ENCODE measurements around the gene ANKRD34A. TPM values are rescaled to one million over a fixed set of nuclear protein-coding genes. Genes with fewer than 3 reads are reported as not detected.

Gene ANKRD34A
- total RNA-seq, 1 donor from 2014 or later = 0.56 TPM

DNA sequence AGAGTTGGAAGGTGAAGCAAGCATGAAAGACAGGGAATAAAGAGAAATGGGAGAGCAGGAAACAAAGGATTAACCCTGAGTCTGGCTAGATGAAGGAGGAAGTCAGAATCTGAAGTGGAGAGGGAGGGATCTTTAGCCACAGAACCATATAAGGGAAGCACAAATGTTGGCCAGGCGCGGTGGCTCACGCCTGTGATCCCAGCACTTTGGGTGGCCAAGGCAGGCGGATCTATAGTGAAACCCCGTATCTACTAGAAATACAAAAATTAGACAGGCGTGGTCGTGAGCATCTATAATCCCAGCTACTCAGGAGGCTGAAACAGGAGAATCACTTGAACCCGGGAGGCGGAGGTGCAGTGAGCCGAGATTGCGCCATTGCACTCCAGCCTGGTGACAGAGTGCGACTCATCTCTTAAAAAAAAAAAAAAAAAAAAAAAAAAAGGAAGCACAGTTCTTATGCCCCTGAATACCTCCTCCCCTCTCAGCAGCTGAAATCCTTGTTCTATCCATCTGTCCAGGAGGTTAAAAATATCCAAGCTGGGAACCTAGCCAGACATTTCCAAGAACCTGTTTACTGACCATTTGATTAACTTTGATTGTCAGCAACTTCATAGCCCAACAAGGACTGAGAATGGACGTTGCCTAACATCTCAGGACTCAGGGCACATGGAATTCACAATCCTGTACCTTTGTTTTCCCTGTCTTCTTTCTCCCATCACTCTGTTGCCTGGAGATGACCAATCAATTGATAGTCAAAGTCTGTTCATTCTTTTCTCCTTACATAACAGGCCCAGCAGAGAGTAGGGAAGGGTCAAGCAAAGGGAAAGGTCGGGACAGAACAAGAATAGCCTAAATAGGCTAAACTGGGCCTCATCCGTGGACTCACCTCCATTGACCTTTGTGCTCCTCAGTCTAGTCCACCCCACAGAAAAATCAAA is 21.4 kb upstream of the ANKRD34A start:
- H3K27me3 Mint-ChIP-seq (ENCODE audit: unreplicated experiment) = peaks cover 4% of the 10 kb centered on the region
- peaks cover 29% of the 10 kb centered on the region for H3K4me1 Mint-ChIP-seq (ENCODE audit: unreplicated experiment)
- peak overlapping the region; percentile 94 for H3K27ac Mint-ChIP-seq (ENCODE audit: unreplicated experiment)
- no peaks in the 10 kb centered on the region for H3K36me3 Mint-ChIP-seq (ENCODE audit: low read depth, unreplicated experiment)
- TF ChIP-seq, protein P1, sequence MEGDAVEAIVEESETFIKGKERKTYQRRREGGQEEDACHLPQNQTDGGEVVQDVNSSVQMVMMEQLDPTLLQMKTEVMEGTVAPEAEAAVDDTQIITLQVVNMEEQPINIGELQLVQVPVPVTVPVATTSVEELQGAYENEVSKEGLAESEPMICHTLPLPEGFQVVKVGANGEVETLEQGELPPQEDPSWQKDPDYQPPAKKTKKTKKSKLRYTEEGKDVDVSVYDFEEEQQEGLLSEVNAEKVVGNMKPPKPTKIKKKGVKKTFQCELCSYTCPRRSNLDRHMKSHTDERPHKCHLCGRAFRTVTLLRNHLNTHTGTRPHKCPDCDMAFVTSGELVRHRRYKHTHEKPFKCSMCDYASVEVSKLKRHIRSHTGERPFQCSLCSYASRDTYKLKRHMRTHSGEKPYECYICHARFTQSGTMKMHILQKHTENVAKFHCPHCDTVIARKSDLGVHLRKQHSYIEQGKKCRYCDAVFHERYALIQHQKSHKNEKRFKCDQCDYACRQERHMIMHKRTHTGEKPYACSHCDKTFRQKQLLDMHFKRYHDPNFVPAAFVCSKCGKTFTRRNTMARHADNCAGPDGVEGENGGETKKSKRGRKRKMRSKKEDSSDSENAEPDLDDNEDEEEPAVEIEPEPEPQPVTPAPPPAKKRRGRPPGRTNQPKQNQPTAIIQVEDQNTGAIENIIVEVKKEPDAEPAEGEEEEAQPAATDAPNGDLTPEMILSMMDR (IDR thresholded peaks at IDR 0.05; ENCODE audit: unreplicated experiment) = no peak
- peak overlapping the region; percentile 56 for H3K4me3 Mint-ChIP-seq (ENCODE audit: unreplicated experiment)
- no peaks in the 10 kb centered on the region for H3K9me3 Mint-ChIP-seq (ENCODE audit: unreplicated experiment)
- no peak for DNase-seq (ENCODE audit: low spot score)

DNA sequence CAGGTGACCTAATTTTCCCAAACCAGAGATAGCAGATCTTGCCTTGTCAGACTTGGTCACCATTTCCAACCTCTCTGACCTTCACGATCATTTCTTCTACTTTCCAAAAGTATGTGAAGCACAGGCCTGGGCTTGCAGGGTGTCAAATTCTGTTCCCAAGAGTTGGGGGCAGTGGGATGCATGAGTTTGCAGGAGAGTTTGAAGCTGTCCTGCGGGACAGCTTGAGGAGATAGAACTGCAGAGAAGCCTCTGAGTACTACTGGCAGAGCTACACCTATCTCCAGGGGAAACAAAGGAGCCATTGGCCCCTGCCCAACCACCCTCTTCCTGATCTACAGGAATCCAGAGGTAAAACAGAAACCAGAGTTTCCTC is 20.7 kb upstream of the ANKRD34A start:
- Mint-ChIP-seq H3K4me3 (ENCODE audit: unreplicated experiment) (peak overlapping the region; percentile 56), H3K27me3 (ENCODE audit: unreplicated experiment) (peaks cover 4% of the 10 kb centered on the region), H3K36me3 (ENCODE audit: low read depth, unreplicated experiment) (no peaks in the 10 kb centered on the region), H3K27ac (ENCODE audit: unreplicated experiment) (peak overlapping the region; percentile 94), H3K9me3 (ENCODE audit: unreplicated experiment) (no peaks in the 10 kb centered on the region), H3K4me1 (ENCODE audit: unreplicated experiment) (peaks cover 27% of the 10 kb centered on the region)
- TF ChIP-seq, protein P1 (IDR thresholded peaks at IDR 0.05; ENCODE audit: unreplicated experiment) = no peak
- no peak for DNase-seq (ENCODE audit: low spot score)

DNA sequence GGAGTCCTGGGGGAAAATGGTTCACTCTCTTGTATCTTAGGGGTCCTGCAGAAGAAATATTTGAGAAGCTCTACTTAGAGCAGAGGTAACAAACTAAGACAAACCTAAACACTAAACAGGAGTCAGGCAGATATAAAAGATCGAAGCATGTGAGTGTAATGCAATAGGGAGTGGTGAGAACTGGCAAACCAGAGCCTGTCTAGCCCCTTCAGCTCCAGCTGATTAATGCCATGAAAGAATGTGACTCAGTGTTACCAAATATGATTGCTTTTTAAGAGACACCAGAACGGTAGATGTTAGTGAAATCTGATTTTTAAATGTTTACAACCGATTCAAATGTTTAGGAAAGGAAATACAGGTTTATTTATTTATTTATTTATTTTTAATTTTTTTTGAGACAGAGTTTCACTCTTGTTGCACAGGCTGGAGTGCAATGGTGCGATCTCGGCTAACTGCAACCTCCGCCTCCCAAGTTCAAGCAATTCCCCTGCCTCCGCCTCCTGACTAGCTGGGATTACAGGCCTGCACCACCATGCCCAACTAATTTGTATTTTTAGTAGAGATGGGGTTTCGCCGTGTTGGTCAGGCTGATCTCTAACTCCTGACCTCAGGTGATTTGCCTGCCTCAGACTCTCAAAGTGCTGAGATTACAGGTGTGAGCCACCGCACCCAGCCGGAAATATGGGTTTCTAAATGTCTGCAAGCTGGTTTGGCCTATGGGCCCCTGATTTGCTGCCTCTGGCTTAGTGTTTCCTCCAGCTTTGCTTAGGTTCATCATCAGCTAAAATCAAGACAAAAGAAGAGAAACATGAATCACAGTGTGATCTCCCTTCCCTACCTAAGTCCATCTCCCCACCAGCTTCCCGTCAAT is 19.8 kb upstream of the ANKRD34A start:
- H3K9me3 Mint-ChIP-seq (ENCODE audit: unreplicated experiment) = no peaks in the 10 kb centered on the region
- no peak for DNase-seq (ENCODE audit: low spot score)
- TF ChIP-seq, protein P1 (IDR thresholded peaks at IDR 0.05; ENCODE audit: unreplicated experiment) = no peak
- no peak overlapping the region for H3K4me3 Mint-ChIP-seq (ENCODE audit: unreplicated experiment)
- H3K36me3 Mint-ChIP-seq (ENCODE audit: low read depth, unreplicated experiment) = no peaks in the 10 kb centered on the region
- peaks cover 4% of the 10 kb centered on the region for H3K27me3 Mint-ChIP-seq (ENCODE audit: unreplicated experiment)
- peak overlapping the region; percentile 94 for H3K27ac Mint-ChIP-seq (ENCODE audit: unreplicated experiment)
- H3K4me1 Mint-ChIP-seq (ENCODE audit: unreplicated experiment) = peaks cover 27% of the 10 kb centered on the region

DNA sequence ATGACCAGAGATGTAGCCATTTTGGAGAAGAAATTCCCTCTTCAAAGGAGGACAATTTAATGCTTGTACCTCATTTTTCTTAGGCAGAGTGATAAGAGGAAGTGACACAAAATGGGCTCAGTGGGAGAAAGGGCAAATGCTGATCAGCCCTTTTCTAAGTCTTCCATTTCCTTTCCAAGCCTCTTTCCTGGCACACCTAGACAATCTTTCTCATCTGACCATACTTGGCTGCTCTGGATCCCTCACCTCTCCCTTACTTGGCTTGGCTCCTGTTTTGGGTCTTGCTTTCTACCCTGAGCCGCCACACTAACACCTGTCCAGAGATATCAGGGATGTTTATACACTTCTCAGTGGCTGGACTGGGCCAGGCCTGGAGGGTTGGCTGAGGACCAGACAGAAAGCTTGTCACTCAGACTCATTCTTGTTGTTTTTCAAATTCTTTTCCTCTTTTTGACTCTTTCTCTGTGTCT is 18.9 kb upstream of the ANKRD34A start:
- DNase-seq (ENCODE audit: low spot score) = no peak
- H3K36me3 Mint-ChIP-seq (ENCODE audit: low read depth, unreplicated experiment) = no peaks in the 10 kb centered on the region
- H3K4me1 Mint-ChIP-seq (ENCODE audit: unreplicated experiment) = peaks cover 27% of the 10 kb centered on the region
- TF ChIP-seq, protein P1 (IDR thresholded peaks at IDR 0.05; ENCODE audit: unreplicated experiment) = no peak
- no peak overlapping the region for H3K4me3 Mint-ChIP-seq (ENCODE audit: unreplicated experiment)
- peaks cover 3% of the 10 kb centered on the region for H3K27me3 Mint-ChIP-seq (ENCODE audit: unreplicated experiment)
- H3K9me3 Mint-ChIP-seq (ENCODE audit: unreplicated experiment) = no peaks in the 10 kb centered on the region
- peak overlapping the region; percentile 50 for H3K27ac Mint-ChIP-seq (ENCODE audit: unreplicated experiment)
